Activated T-helper 17 cell treated with anti-CD3 and anti-CD28 coated beads, Interleukin-2, amount 50 U/mL, for 72 hours (primary cell): ENCODE data around the gene N4BP3. TPM values are rescaled to one million over a fixed set of nuclear protein-coding genes. Genes with fewer than 3 reads are reported as not detected.
A peak's percentile ranks its signal among the peaks of the same experiment; 100 is the strongest.

Experiments used
- ATAC-seq: fragments of 150-1000 bp; cut with Tn5 transposase; replicated peaks from 2 replicates; pipeline ENCODE4 v1.10.0; 2021; ENCODE audit warnings: mild to moderate bottlenecking, moderate library complexity
- H3K27ac Mint-ChIP-seq: one replicate; pipeline ENCODE4 v1.8.0; 2022; ENCODE audit warnings: mixed read lengths
- H3K27me3 Mint-ChIP-seq: one replicate; pipeline ENCODE4 v1.8.0; 2022; ENCODE audit warnings: mixed read lengths
- H3K36me3 Mint-ChIP-seq: one replicate; pipeline ENCODE4 v1.8.0; 2022; ENCODE audit warnings: low read depth, mild to moderate bottlenecking, mixed read lengths
- H3K4me1 Mint-ChIP-seq: one replicate; pipeline ENCODE4 v1.8.0; 2022; ENCODE audit warnings: mixed read lengths
- H3K4me3 Mint-ChIP-seq: one replicate; pipeline ENCODE4 v1.8.0; 2022; ENCODE audit warnings: mild to moderate bottlenecking, mixed read lengths
- H3K9me3 Mint-ChIP-seq: one replicate; pipeline ENCODE4 v1.8.0; 2022; ENCODE audit warnings: mixed read lengths
- total RNA-seq, 2 donors: library from RNA; stranded (reverse); gene quantifications; one replicate each; pipeline ENCODE4 v1.2.3, GENCODE V29; 2022

N4BP3 gene
- total RNA-seq, 2 donors from 2014 or later = 3.7 to 8.1 TPM

DNA sequence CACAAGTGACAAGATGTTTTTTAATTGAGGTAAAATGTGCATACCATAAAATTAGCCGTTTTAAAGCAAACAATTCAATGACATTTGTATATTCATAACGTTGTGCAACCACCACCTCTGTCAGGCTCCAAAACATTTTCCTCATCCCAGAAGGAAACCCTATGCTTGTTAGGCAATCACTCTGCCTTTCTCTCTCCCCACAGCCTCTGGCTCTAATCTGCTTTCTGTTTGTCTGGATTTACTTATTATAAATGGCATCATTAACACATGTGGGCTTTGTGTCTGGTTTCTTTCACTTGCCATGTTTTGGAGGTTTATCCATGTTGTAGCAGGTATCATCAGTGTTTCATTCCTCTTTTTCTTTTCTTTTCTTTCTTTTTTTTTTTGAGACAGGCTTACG, 1.4 kb upstream of the N4BP3 start:
- Mint-ChIP-seq H3K4me3 (no peak overlapping the region), H3K9me3 (no peaks in the 10 kb centered on the region), H3K27ac (no peak overlapping the region), H3K36me3 (peaks cover 4% of the 10 kb centered on the region), H3K4me1 (peaks cover 11% of the 10 kb centered on the region), H3K27me3 (no peaks in the 10 kb centered on the region)
- ATAC-seq = no peak

DNA sequence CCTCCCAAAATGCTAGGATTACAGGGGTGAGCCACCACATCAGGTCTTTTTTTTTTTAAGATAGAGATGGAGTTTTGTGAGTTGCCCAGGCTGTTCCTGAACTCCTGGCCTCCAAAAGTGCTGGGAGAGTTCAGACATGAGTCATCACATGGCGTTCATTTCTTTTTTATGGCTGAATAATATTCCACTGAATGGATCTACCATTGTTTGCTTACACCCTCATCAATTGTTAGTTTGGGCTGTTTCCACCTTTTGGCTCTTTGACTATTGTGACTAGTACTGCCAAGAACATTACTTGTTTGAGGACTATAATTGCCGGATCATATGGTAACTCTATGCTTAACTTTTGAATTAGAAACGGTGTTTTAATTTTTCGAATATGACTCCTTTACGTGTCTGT, 787 bp upstream of the N4BP3 start:
- Mint-ChIP-seq H3K9me3 (no peaks in the 10 kb centered on the region), H3K36me3 (peaks cover 4% of the 10 kb centered on the region), H3K27me3 (no peaks in the 10 kb centered on the region), H3K4me1 (peaks cover 13% of the 10 kb centered on the region), H3K27ac (peak overlapping the region; percentile 66), H3K4me3 (peak overlapping the region; percentile 81)
- no peak for ATAC-seq

DNA sequence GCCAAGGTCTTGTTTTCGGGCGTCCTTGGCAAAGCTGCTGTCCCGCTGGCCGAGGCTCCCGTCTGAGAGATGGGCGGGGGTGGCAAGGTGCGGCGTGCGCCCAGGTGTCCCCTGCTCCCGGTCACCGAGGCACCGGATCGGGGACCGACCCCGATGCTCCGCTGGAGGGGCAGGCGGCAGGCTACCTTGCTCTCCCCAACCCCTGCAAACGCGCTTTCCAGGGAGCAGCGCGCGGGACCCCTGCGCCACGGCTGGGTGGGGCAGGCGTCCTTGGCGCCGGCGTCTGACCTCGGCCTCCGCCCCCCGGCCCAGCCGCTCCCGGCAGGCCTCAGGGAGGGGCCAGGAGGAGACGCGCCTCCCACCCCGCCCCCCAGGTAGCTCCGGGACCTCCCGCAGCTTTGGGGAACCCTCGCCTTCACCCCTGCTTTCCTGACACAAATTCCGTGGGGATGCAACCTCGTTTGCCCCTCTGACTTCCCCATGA, 551 bp downstream of the N4BP3 start:
- ATAC-seq = peak; percentile 19
- Mint-ChIP-seq H3K27me3 (no peaks in the 10 kb centered on the region), H3K4me3 (peak overlapping the region; percentile 96), H3K36me3 (peaks cover 4% of the 10 kb centered on the region), H3K4me1 (peaks cover 13% of the 10 kb centered on the region), H3K27ac (peak overlapping the region; percentile 85), H3K9me3 (no peaks in the 10 kb centered on the region)

DNA sequence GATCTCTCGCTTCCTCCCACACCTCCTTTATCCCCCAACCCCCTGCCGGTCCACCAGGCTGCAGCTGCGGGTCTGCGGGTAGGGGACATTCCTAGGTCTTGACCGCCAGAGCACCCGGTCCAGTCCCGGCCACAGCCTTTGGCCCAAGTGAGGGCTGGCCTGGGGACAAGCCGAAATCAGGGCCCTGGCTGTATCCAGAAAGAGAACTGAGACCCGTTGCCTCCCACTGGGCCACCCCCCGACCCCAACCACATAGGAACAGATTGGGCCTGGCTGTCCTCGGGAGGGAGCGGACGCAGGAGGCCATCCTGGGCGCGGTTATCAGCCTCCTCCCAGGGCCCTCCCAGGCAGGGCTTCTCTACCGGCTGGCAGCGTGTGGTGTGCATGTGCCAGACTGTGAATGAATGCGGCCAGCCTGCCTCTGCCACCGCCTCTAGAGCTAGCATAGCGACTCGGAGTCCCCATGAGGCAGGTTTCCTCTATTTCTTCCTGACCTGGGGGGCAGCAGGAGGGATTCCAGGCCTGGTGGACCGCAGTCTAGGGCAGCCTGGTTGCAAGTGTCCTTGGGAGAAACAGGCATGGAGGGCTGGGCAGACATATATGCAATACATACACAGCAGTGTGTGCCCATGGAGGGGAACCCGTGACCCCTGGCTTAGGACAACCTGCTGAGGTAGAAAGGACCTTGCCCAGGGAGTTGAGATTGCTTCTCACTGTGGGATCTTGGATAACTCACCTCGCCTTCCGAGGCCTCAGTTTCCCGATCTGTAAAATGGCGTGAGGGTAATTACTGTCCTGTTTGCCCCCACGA, 1.2 kb downstream of the N4BP3 start:
- ATAC-seq = peak; percentile 54
- Mint-ChIP-seq H3K4me3 (peak overlapping the region; percentile 96), H3K27me3 (no peaks in the 10 kb centered on the region), H3K36me3 (peaks cover 4% of the 10 kb centered on the region), H3K27ac (peak overlapping the region; percentile 85), H3K4me1 (peaks cover 13% of the 10 kb centered on the region), H3K9me3 (no peaks in the 10 kb centered on the region)

DNA sequence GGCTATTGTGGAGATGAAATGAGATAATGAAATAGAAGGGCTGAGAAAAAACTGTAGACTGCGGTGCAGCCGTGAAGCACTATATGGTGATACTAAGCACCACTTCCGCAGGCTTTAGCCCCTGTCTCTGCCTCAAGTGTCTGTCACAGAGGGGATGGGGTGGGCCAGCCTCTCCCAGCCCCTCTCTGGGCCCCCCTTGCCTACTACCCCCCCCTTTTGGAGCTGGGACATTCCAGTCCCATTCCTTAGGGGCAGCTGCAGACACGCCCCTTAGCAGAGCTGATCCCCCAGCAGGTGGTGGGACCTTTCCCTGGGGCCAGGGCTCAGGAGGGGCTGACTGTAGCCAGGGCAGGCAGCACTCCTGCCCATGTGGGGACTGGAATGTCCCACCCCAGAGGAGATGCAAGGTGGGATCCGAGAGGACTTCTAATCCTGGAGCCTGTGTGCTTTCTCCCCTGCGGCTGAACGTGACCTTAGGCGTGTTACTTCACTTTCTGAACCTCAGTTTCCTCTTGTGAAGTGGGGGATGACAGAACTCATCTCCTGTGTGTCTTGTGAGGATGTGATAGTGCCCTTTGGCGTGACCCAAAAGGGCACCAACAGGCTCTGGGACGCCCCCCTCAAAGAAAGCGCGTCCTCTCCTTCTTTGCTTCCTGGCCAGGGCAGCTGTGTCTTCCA, 1.9 kb downstream of the N4BP3 start:
- no peak overlapping the region for H3K27ac Mint-ChIP-seq
- no peaks in the 10 kb centered on the region for H3K9me3 Mint-ChIP-seq

DNA sequence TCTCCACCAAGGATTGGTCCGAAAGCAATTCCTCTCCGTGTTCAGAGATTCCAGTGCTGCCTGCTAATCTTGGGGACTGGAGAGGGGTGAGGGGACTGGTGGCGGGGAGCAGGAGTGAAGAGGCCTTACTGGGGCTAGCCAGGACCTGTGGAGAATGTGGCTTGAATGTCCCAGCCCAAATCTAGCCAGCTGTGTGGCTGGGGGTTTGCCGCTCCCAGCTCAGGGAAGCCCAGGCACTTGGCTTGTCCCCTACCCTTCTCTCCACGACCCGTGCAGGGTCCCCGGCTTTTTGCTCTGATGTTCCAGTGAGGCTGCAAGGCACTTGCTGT, 2.4 kb downstream of the N4BP3 start:
- no peak for ATAC-seq
- H3K9me3 Mint-ChIP-seq = no peaks in the 10 kb centered on the region
- peaks cover 13% of the 10 kb centered on the region for H3K4me1 Mint-ChIP-seq
- no peaks in the 10 kb centered on the region for H3K27me3 Mint-ChIP-seq
- H3K36me3 Mint-ChIP-seq = peaks cover 4% of the 10 kb centered on the region
- H3K27ac Mint-ChIP-seq = no peak overlapping the region
- H3K4me3 Mint-ChIP-seq = peak overlapping the region; percentile 96

More for the DNA sequence above, 1.9 kb downstream of the N4BP3 start:
- no peak for ATAC-seq
- Mint-ChIP-seq H3K4me1 (peaks cover 13% of the 10 kb centered on the region), H3K36me3 (peaks cover 4% of the 10 kb centered on the region), H3K27me3 (no peaks in the 10 kb centered on the region), H3K4me3 (peak overlapping the region; percentile 96)

DNA sequence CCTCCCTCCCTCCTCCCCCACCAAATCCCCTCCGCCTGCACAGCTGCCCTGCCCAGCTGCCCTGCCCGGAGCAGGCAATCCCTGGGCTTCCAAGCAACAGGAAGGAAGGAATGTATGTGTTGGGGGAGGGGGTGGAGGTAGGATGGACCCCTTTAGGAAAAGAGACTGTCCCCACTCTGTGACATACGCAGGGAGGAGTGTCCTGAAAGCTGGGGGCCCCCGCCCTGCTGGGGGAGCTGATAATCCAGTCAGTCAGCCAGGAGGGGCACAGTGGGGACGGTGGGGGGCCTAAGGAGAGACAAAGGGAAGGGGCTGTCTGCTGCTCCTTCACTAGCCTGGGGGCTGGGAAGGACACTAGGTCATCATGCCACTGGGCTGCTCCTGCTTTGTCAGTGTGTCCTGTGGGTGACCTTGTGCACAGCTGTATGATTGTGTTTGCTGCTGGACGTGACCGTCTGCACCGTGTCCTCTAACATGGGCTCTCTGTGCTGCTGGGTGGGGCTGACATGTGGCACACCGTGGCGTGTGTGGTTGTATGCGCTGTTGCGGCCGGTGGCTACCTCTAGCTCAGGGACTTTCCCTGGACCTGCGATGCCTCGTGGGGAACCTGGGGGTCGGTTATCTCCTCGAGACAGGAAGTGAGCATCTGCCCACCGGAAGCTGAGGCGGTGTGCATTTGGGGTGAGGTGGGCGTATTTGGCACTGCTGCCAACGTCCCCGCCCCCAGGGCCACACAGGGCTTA, 3.0 kb downstream of the N4BP3 start:
- peak; percentile 54 for ATAC-seq
- H3K36me3 Mint-ChIP-seq = peaks cover 4% of the 10 kb centered on the region
- H3K27ac Mint-ChIP-seq = peak overlapping the region; percentile 33
- H3K27me3 Mint-ChIP-seq = no peaks in the 10 kb centered on the region
- H3K4me3 Mint-ChIP-seq = peak overlapping the region; percentile 96
- peaks cover 13% of the 10 kb centered on the region for H3K4me1 Mint-ChIP-seq
- no peaks in the 10 kb centered on the region for H3K9me3 Mint-ChIP-seq

DNA sequence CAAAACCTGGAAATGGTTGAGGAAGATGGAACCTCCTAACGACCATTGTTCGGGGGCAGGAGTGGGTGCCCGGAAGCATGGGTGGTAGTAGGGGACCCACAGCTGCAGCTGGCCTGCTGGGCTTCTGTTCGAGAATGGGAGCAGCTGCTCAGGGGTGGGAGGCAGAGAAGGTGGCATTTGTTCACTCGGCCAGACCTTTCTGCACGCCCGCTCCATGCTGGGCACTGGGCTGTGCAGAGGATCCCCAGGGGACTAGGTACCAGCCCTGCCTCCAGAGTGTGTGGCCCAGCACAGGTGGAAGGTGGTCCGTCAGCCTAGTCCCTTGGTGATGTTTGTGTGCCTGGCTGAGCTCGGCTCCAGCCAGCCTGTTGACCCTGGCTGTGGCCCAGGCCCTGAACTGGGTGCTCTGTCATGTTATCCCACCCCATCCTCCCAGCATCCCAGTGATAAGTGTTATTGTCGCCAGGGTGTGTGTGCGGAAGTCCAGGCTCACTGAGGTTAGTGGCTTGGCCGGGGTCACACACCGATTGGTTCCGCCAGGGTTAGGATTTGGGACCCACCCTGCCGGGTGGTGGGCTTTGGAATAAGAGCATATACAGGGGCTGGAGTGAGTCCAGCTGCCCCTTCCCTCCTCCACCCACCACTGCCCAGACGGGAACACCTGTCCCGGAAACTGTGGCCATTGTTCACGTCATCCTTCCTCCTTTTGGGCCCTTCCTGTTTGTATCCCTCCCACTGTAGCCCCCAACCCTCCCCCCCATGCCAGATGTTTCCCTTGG, 4.8 kb downstream of the N4BP3 start:
- Mint-ChIP-seq H3K27ac (no peak overlapping the region), H3K4me3 (no peak overlapping the region), H3K27me3 (no peaks in the 10 kb centered on the region), H3K4me1 (peaks cover 10% of the 10 kb centered on the region), H3K9me3 (no peaks in the 10 kb centered on the region), H3K36me3 (peaks cover 4% of the 10 kb centered on the region)
- ATAC-seq = no peak

DNA sequence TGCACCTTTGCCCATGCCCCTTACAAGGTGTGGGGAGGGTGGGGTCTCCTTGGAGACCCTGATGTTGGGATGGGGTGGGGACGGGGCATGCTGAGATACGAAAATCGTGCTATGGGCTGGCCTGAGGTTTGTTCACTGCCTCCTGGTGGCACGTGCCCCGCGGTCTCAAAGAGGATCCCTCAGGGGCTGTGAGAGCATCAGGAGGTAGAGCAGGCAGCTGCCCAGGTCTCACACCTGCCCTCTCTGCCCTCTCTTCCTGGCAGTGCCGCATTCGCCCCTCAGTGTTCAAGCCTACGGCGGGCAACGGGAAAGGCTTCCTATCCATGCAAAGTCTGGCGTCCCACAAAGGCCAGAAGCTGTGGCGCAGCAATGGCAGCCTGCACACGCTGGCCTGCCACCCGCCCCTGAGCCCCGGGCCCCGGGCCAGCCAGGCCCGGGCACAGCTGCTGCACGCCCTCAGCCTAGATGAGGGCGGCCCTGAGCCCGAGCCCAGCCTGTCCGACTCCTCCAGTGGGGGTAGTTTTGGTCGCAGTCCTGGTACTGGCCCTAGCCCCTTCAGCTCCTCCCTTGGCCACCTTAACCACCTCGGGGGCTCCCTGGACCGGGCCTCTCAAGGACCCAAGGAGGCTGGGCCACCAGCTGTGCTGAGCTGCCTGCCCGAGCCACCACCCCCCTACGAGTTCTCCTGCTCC, 6.7 kb downstream of the N4BP3 start:
- no peak overlapping the region for H3K27ac Mint-ChIP-seq
- no peak for ATAC-seq
- no peak overlapping the region for H3K4me3 Mint-ChIP-seq
- peaks cover 10% of the 10 kb centered on the region for H3K4me1 Mint-ChIP-seq
- no peaks in the 10 kb centered on the region for H3K27me3 Mint-ChIP-seq
- peaks cover under 1% of the 10 kb centered on the region for H3K36me3 Mint-ChIP-seq
- no peaks in the 10 kb centered on the region for H3K9me3 Mint-ChIP-seq

DNA sequence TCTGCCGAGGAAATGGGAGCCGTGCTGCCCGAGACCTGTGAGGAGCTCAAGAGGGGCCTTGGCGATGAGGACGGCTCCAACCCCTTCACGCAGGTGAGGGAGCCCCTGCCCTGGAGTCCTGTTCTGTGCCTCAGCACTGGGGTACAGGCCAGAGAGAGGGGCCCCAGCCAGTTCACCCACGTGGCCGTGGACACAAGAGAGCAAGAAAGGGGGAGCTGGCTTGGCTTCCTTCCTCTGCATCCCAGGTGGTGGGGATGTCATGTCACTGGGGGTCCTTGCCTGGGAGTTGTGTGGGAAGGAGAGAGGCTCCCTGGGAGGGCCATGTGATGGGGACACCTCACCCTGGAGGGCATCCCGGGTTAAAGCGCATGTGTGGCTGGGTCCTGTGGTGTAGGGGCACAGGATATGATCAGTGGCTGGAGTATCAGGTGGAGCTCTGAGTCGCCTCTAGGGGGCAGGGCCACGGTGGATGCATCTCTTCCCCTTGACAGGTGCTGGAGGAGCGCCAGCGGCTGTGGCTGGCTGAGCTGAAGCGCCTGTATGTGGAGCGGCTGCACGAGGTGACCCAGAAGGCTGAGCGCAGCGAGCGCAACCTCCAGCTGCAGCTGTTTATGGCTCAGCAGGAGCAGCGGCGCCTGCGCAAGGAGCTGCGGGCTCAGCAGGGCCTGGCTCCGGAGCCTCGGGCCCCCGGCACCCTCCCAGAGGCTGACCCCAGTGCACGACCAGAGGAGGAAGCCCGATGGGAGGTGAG, 7.5 kb downstream of the N4BP3 start:
- no peaks in the 10 kb centered on the region for H3K9me3 Mint-ChIP-seq
- peak overlapping the region; percentile 10 for H3K4me3 Mint-ChIP-seq
- H3K27ac Mint-ChIP-seq = no peak overlapping the region
- H3K27me3 Mint-ChIP-seq = no peaks in the 10 kb centered on the region
- peak; percentile 81 for ATAC-seq
- H3K4me1 Mint-ChIP-seq = peaks cover 10% of the 10 kb centered on the region
- no peaks in the 10 kb centered on the region for H3K36me3 Mint-ChIP-seq

DNA sequence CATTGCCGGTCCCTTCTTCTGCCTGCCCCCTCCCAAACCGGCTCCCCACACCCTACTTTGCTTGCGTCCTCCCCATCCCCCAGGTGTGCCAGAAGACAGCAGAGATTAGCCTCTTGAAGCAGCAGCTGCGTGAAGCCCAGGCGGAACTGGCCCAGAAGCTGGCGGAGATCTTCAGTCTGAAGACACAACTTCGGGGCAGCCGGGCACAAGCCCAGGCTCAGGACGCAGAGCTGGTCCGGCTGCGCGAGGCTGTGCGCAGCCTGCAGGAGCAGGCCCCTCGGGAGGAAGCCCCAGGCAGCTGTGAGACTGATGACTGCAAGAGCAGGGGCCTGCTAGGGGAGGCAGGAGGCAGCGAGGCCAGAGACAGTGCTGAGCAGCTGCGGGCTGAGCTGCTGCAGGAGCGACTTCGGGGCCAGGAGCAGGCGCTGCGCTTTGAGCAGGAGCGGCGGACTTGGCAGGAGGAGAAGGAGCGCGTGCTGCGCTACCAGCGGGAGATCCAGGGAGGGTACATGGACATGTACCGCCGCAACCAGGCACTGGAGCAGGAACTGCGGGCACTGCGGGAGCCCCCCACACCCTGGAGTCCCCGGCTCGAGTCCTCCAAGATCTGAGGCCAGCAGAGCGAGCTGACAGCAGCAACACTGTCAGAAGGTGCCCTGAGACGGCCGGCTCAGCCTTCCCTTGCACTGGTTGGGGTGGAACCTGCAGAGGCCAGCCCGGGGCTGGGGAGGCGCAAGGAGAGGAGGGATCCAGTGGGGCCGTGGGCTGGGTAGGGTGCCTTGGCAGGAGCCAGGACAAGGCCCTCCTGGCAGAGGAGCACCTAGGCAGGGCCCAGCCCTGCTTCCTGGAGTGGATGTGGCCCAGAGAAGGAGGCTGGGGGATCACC, 8.3 kb downstream of the N4BP3 start:
- peak overlapping the region; percentile 10 for H3K4me3 Mint-ChIP-seq
- H3K4me1 Mint-ChIP-seq = peaks cover 5% of the 10 kb centered on the region
- ATAC-seq = no peak
- no peak overlapping the region for H3K27ac Mint-ChIP-seq
- H3K36me3 Mint-ChIP-seq = no peaks in the 10 kb centered on the region
- H3K9me3 Mint-ChIP-seq = no peaks in the 10 kb centered on the region
- no peaks in the 10 kb centered on the region for H3K27me3 Mint-ChIP-seq

DNA sequence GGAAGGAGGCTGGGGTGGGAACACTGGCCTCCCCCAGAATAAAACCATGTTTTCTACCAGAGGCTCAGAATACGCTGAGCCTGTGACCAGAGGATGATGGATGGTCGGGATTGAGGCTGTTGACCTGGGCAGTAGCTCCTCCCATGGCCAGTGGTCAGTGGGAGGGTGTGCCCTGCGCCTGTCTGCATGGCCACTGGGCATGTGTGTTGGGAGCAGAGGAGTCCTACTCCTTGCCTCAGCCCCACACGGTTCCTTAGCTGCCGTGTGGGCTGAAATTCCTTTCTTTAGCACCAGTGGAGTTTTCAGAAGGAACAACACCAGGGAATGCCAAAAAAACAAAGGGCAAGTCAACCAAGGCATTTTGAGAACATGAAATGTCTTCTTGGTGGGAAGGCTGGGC, 9.0 kb downstream of the N4BP3 start:
- H3K27me3 Mint-ChIP-seq = no peaks in the 10 kb centered on the region

More for the DNA sequence above, 9.0 kb downstream of the N4BP3 start:
- Mint-ChIP-seq H3K4me3 (no peak overlapping the region), H3K27ac (no peak overlapping the region), H3K4me1 (no peaks in the 10 kb centered on the region), H3K36me3 (no peaks in the 10 kb centered on the region), H3K9me3 (no peaks in the 10 kb centered on the region)
- no peak for ATAC-seq
